LNCAP (cell line): ENCODE data around the gene KAT5.

ENCODE experiments used
- CTCF ChIP-seq: fragments of 450-650 bp; IDR thresholded peaks from 2 replicates; pipeline ENCODE4 v1.5.1; 2017; ENCODE audit warnings: mild to moderate bottlenecking

Gene KAT5

GRCh38 chr11:65714433-65714832 is 2.4 kb downstream of the KAT5 start:
- no peak for TF ChIP-seq CTCF

GRCh38 chr11:65716302-65716701 is 4.2 kb downstream of the KAT5 start:
- TF ChIP-seq CTCF = no peak

- TF ChIP-seq CTCF = no peak
These were observed 4.8 kb downstream of the KAT5 start for GRCh38 chr11:65716774-65717405.

- no peak for TF ChIP-seq CTCF
These were observed 5.9 kb downstream of the KAT5 start for GRCh38 chr11:65717906-65718305.

- no peak for TF ChIP-seq CTCF
These were observed 6.5 kb downstream of the KAT5 start for GRCh38 chr11:65718531-65718930.

- no peak for TF ChIP-seq CTCF
These were observed 7.0 kb downstream of the KAT5 start for GRCh38 chr11:65718964-65719492.

GRCh38 chr11:65719871-65720210 is 7.8 kb downstream of the KAT5 start:
- no peak for TF ChIP-seq CTCF
